K562 (cell line): Measurements from ENCODE around the gene SLC49A3. TPM values are rescaled to one million over a fixed set of nuclear protein-coding genes. Genes with fewer than 3 reads are reported as not detected.
A peak's percentile ranks its signal among the peaks of the same experiment; 100 is the strongest.

Experiments used
- CBFA2T2 ChIP-seq: fragments of 450-650 bp; conservative IDR thresholded peaks from 2 replicates; pipeline ENCODE4 v1.6.1; 2017; ENCODE audit warnings: mild to moderate bottlenecking
- CBX3 ChIP-seq, 2 experiments: IDR thresholded peaks; 1 replicate in 1 of 2; 2 replicates in 1 of 2; pipeline ENCODE4 v1.6.1; 2012; ENCODE audit warnings: inconsistent platforms in 2 of 2, low read length in 2 of 2, borderline replicate concordance in 1 of 2, control low read depth in 1 of 2
- CC2D1A ChIP-seq: fragments of 450-650 bp; IDR thresholded peaks from 2 replicates; pipeline ENCODE4 v1.6.1; 2017; ENCODE audit warnings: mild to moderate bottlenecking
- FOXP1 ChIP-seq: sonication (generic); formaldehyde crosslinking; IDR thresholded peaks from 2 replicates; pipeline ENCODE4 v1.8.0; 2022; ENCODE audit warnings: mild to moderate bottlenecking, missing genetic modification reagents
- HDAC3 ChIP-seq: fragments of 450-650 bp; IDR thresholded peaks from 2 replicates; pipeline ENCODE4 v1.6.1; 2018; ENCODE audit warnings: borderline replicate concordance, mild to moderate bottlenecking, moderate library complexity; ENCODE audit not compliant: partially characterized antibody
- MIER1 ChIP-seq: fragments of 450-650 bp; IDR thresholded peaks from 2 replicates; pipeline ENCODE4 v1.6.1; 2016; ENCODE audit warnings: antibody characterized with exemption, mild to moderate bottlenecking, low read depth
- MITF ChIP-seq: IDR thresholded peaks from 2 replicates; pipeline ENCODE4 v1.6.1; 2014; ENCODE audit warnings: antibody characterized with exemption
- MYC ChIP-seq, 2 experiments: fragments of 250-450 bp in 1 of 2; sonication (Bioruptor Pico) in 1 of 2; IDR thresholded peaks; 2 replicates each; pipeline versions ENCODE4 v1.5.1 to v1.6.1; 2012 to 2021; ENCODE audit warnings: low read depth in 2 of 2, borderline replicate concordance in 1 of 2, improper control_type of control experiment in 1 of 2, low read length in 1 of 2, mild to moderate bottlenecking in 1 of 2, moderate library complexity in 1 of 2
- PBX2 ChIP-seq, 2 experiments: IDR thresholded peaks in 1 of 2; conservative IDR thresholded peaks in 1 of 2; 2 replicates each; pipeline ENCODE4 v1.6.1; 2016; ENCODE audit warnings: low read depth in 2 of 2, mild to moderate bottlenecking in 1 of 2, missing compliant biosample characterization in 1 of 2, missing genetic modification characterization in 1 of 2, moderate library complexity in 1 of 2
- PHF8 ChIP-seq: fragments of 200-600 bp; sonication (generic); IDR thresholded peaks from 2 replicates; pipeline ENCODE4 v1.6.1; 2012; ENCODE audit warnings: mixed run types, mild to moderate bottlenecking, inconsistent platforms, low read length, moderate library complexity, borderline replicate concordance
- STAT6 ChIP-seq: sonication (generic); formaldehyde crosslinking; IDR thresholded peaks from 2 replicates; pipeline ENCODE4 v1.8.1; 2023; ENCODE audit warnings: mild to moderate bottlenecking, missing genetic modification reagents
- TAF9B ChIP-seq: fragments of 450-650 bp; IDR thresholded peaks from 2 replicates; pipeline ENCODE4 v1.6.1; 2018; ENCODE audit warnings: mild to moderate bottlenecking; ENCODE audit not compliant: partially characterized antibody
- TSC22D4 ChIP-seq: fragments of 450-650 bp; IDR thresholded peaks from 2 replicates; pipeline ENCODE4 v1.6.1; 2016; ENCODE audit warnings: missing genetic modification characterization, missing biosample characterization, control low read depth
- ZNF311 ChIP-seq: fragments of 250-450 bp; sonication (Bioruptor Pico); IDR thresholded peaks from 2 replicates; pipeline ENCODE4 v1.4.0; 2020; ENCODE audit warnings: mild to moderate bottlenecking, moderate library complexity
- ZNF449 ChIP-seq: fragments of 250-450 bp; sonication (Bioruptor Pico); IDR thresholded peaks from 2 replicates; pipeline ENCODE4 v1.8.0; 2022; ENCODE audit warnings: moderate library complexity, mild to moderate bottlenecking, inconsistent platforms
- polyA plus RNA-seq, 8 experiments: library from polyadenylated mRNA; depleted of rRNA in 4 of 8; stranded (reverse) in 5 of 8; unstranded in 3 of 8; fragments of >200 nt; fragmentation: Nextera tagmentation in 2 of 8; fragmentation: Illumina TruSeq in 1 of 8; extraction: Ambion mirVana in 2 of 8; extraction: Trizol in 1 of 8; gene quantifications; 2 replicates each; pipeline versions ENCODE4 v1.2.1 to v1.2.3, GENCODE V29; 2011 to 2014; ENCODE audit warnings: inconsistent platforms in 1 of 8, missing spikeins in 1 of 8
- total RNA-seq, 7 experiments: library from RNA; depleted of rRNA in 6 of 7; stranded (reverse); fragments of >200 nt in 6 of 7; fragmentation: Illumina TruSeq in 2 of 7; extraction: Trizol in 2 of 7; gene quantifications; 2 replicates each; pipeline versions ENCODE4 v1.2.1 to v1.2.3, GENCODE V29; 2011 to 2021; ENCODE audit warnings: low replicate concordance in 1 of 7
- TF ChIP-seq, protein P1 (sequence below): fragments of 450-650 bp; conservative IDR thresholded peaks from 2 replicates; pipeline ENCODE4 v1.6.1; 2016; ENCODE audit warnings: missing genetic modification characterization, low read depth, mild to moderate bottlenecking, missing compliant biosample characterization, moderate library complexity
- TF ChIP-seq, protein P2 (sequence below): sonication (generic); formaldehyde crosslinking; IDR thresholded peaks from 2 replicates; pipeline ENCODE4 v1.8.0; 2022; ENCODE audit warnings: mild to moderate bottlenecking, missing genetic modification reagents

The SLC49A3 gene
- total and polyA plus RNA-seq, 9 of the 15 experiments (the other 6 are each of a cell fraction or from before 2014, with no cell fraction given) = 0.24 to 0.41 TPM; not detected in 7

GRCh38 chr4:704971-705277, 16.0 kb upstream of the SLC49A3 start (continued):
- TF ChIP-seq MITF (no peak), MIER1 (no peak), TAF9B (no peak), FOXP1 (CRISPR knock-in tag) (no peak), PHF8 (no peak), ZNF311 (CRISPR knock-in tag) (no peak), CC2D1A (0 out of 2 replicates have a peak, but pooled peaks have one; percentile 58), PBX2 (CRISPR knock-in tag; IDR thresholded peaks at IDR 0.05; ENCODE audit: low read depth) (no peak), PBX2 (tag; conservative IDR thresholded peaks at IDR 0.05; ENCODE audit: low read depth) (no peak), CBFA2T2 (no peak), MYC (IDR thresholded peaks at IDR 0.05; ENCODE audit: low read depth, low read length) (no peak), MYC (CRISPR knock-in tag; IDR thresholded peaks at IDR 0.05; ENCODE audit: borderline replicate concordance, low read depth) (no peak), CBX3 (IDR thresholded peaks at IDR 0.05; ENCODE audit: borderline replicate concordance in 1 of 2, low read length in 2 of 2) (no peak), TSC22D4 (tag) (peak; percentile 33; the same call in 1 of the 2 replicates), STAT6 (no peak), ZNF449 (CRISPR knock-in tag) (no peak), HDAC3 (no peak)
- TF ChIP-seq, protein P1, sequence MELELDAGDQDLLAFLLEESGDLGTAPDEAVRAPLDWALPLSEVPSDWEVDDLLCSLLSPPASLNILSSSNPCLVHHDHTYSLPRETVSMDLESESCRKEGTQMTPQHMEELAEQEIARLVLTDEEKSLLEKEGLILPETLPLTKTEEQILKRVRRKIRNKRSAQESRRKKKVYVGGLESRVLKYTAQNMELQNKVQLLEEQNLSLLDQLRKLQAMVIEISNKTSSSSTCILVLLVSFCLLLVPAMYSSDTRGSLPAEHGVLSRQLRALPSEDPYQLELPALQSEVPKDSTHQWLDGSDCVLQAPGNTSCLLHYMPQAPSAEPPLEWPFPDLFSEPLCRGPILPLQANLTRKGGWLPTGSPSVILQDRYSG (tag) = no peak
- TF ChIP-seq, protein P2, sequence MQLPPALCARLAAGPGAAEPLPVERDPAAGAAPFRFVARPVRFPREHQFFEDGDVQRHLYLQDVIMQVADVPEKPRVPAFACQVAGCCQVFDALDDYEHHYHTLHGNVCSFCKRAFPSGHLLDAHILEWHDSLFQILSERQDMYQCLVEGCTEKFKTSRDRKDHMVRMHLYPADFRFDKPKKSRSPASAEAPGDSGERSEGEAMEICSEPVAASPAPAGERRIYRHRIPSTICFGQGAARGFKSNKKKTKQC (CRISPR knock-in tag) = no peak
